Measurements from ENCODE around the gene KRT86. TPM values are rescaled to one million over a fixed set of nuclear protein-coding genes. Genes with fewer than 3 reads are reported as not detected.

Gene KRT86
- total and polyA plus RNA-seq, 2 of the 13 experiments (the other 11 are each of a cell fraction or from before 2014, with no cell fraction given), result not detected

GRCh38 chr12:52261208-52261484 is 13.3 kb upstream of the KRT86 start (continued):
- TF ChIP-seq DMAP1 (CRISPR knock-in tag; IDR thresholded peaks at IDR 0.05), result no peak
- no peak for TF ChIP-seq ZNF670 (CRISPR knock-in tag; IDR thresholded peaks at IDR 0.05; ENCODE audit: borderline replicate concordance)
- no peak for TF ChIP-seq ZNF850 (CRISPR knock-in tag; conservative IDR thresholded peaks at IDR 0.05)

GRCh38 chr12:52262286-52262685 is 12.2 kb upstream of the KRT86 start:
- H3K27me3 ChIP-seq (ENCODE audit: control insufficient read depth in 1 of 2, insufficient read depth in 2 of 2, low read length in 2 of 2), result 0 out of 5 replicates have a peak, but pooled peaks cover 0 to 5% of the 10 kb centered on the region in 2 experiments
- DNase-seq (ENCODE audit: low spot score) (no peak), FAIRE-seq (no peak), ATAC-seq (no peak)
- no peaks in the 10 kb centered on the region for H3K4me1 ChIP-seq (ENCODE audit: insufficient read depth, low read length)
- TF ChIP-seq KDM2A (CRISPR knock-in tag; IDR thresholded peaks at IDR 0.05; ENCODE audit: borderline replicate concordance, low read depth), result no peak
- TF ChIP-seq ETV5 (CRISPR knock-in tag; IDR thresholded peaks at IDR 0.05; ENCODE audit: borderline replicate concordance), result no peak
- H4K20me1 ChIP-seq (ENCODE audit: insufficient read depth, low read length), result no peaks in the 10 kb centered on the region
- no TSS peak for BruUV-seq (replicated peaks)
- ChIA-PET POLR2A (no interaction called here), CTCF (ENCODE audit: low intra/inter-chr PET ratio, low total read pairs) (no interaction called here)
- no peak overlapping the region for H3K4me2 ChIP-seq (ENCODE audit: low read depth, low read length)
- no peak overlapping the region for H3K27ac ChIP-seq (ENCODE audit: extremely low read length, insufficient read depth, low read length)
- in situ Hi-C loops (cut with HindIII; ENCODE audit: extremely low pct_ligation_motif_present, low pct_unique_long_range_greater_than_20kb), result no loop called here
- intact Hi-C loops (cut with micrococcal nuclease; ENCODE audit: unreplicated experiment), result no loop called here
- H2AFZ ChIP-seq (ENCODE audit: low read length), result no peak overlapping the region
- no peaks in the 10 kb centered on the region for H3K36me3 ChIP-seq (replicated peaks in 1 of 2; ENCODE audit: control insufficient read depth in 1 of 2, insufficient read depth in 2 of 2, low read length in 2 of 2)
- H3K9me3 ChIP-seq (ENCODE audit: low read length), result peaks cover 12% of the 10 kb centered on the region
- H3K4me3 ChIP-seq (replicated peaks in 1 of 3; ENCODE audit: insufficient read depth in 1 of 3, low read depth in 2 of 3, low read length in 3 of 3), result no peak overlapping the region
- WGBS (ENCODE audit: low lambda C conversion rate), result 57% methylated on average over 3 of the region's 3 CpGs
- H3K9ac ChIP-seq (ENCODE audit: insufficient read depth, low read depth, low read length), result no peak overlapping the region
- no peaks in the 10 kb centered on the region for H3K79me2 ChIP-seq (ENCODE audit: insufficient read depth, low read length)

- POLR2A ChIA-PET, result no interaction called here
- in situ Hi-C loops (cut with HindIII; ENCODE audit: extremely low pct_ligation_motif_present, low pct_unique_long_range_greater_than_20kb) (no loop called here), intact Hi-C loops (cut with micrococcal nuclease; ENCODE audit: unreplicated experiment) (no loop called here)
- Histone ChIP-seq H3K4me1 (ENCODE audit: insufficient read depth, low read length) (no peaks in the 10 kb centered on the region), H3K9me3 (ENCODE audit: low read length) (peaks cover 12% of the 10 kb centered on the region), H3K9ac (ENCODE audit: insufficient read depth, low read depth, low read length) (no peak overlapping the region), H3K27me3 (ENCODE audit: control insufficient read depth in 1 of 2, insufficient read depth in 2 of 2, low read length in 2 of 2) (peaks cover 0 to 2% of the 10 kb centered on the region in 2 experiments; a peak in 2 of 5 replicates), H3K36me3 (replicated peaks in 1 of 2; ENCODE audit: control insufficient read depth in 1 of 2, insufficient read depth in 2 of 2, low read length in 2 of 2) (no peaks in the 10 kb centered on the region), H3K4me3 (replicated peaks in 1 of 3; ENCODE audit: insufficient read depth in 1 of 3, low read depth in 2 of 3, low read length in 3 of 3) (no peak overlapping the region), H3K79me2 (ENCODE audit: insufficient read depth, low read length) (no peaks in the 10 kb centered on the region), H2AFZ (ENCODE audit: low read length) (no peak overlapping the region), H3K4me2 (ENCODE audit: low read depth, low read length) (no peak overlapping the region), H4K20me1 (ENCODE audit: insufficient read depth, low read length) (no peaks in the 10 kb centered on the region), H3K27ac (ENCODE audit: extremely low read length, insufficient read depth, low read length) (no peak overlapping the region)
- FAIRE-seq, result no peak
- DNase-seq (ENCODE audit: low spot score), result no peak
- ATAC-seq, result no peak
- CTCF ChIA-PET (ENCODE audit: low intra/inter-chr PET ratio, low total read pairs), result no interaction called here
- no TSS peak for BruUV-seq (replicated peaks)
- TF ChIP-seq POLR2A (IDR thresholded peaks at IDR 0.05; ENCODE audit: insufficient read depth in 1 of 2, low read depth in 2 of 2, low read length in 2 of 2) (no peak), ZNF329 (CRISPR knock-in tag; IDR thresholded peaks at IDR 0.05; ENCODE audit: low read depth) (peak; percentile 95), TFE3 (CRISPR knock-in tag; IDR thresholded peaks at IDR 0.05) (no peak)
- 33% methylated on average over 3 of the region's 7 CpGs for WGBS (ENCODE audit: low lambda C conversion rate)
These were observed 10.5 kb upstream of the KRT86 start for GRCh38 chr12:52263761-52264434.

Data from HepG2 (cell line).